ENCODE results near the gene PBX3. TPM values are rescaled to one million over a fixed set of nuclear protein-coding genes. Genes with fewer than 3 reads are reported as not detected.
"Not testable (repeated sequence)": the region's sequence is repeated elsewhere in the genome, so short reads cannot be mapped to it uniquely, and the experiment has no call there.

Gene PBX3
- total and polyA plus RNA-seq, 9 of the 15 experiments (the other 6 are each of a cell fraction or from before 2014, with no cell fraction given): 0.14 to 5.8 (median 0.92) TPM

DNA sequence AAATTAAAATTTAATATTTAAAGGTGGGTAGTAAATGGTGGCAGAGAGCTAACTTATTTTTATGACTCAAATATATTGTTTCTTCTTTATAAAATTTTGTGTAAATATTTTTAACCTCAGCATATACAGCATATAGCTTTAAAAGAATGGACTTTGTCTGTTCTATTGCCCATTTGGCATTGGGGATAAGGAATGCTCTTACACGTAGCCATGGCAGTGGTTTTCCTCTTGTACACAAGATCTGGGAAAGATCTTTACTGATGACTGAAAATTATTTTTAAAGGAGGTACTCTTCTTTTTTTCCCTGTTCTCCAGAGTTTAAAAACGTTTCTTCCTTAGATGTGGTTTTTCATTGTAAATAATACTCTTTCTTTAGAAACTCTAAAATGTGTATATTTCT, 75.0 kb downstream of the PBX3 start (continued):
- no peak for TF ChIP-seq ZNF589 (CRISPR knock-in tag; IDR thresholded peaks at IDR 0.05; ENCODE audit: low read depth)

DNA sequence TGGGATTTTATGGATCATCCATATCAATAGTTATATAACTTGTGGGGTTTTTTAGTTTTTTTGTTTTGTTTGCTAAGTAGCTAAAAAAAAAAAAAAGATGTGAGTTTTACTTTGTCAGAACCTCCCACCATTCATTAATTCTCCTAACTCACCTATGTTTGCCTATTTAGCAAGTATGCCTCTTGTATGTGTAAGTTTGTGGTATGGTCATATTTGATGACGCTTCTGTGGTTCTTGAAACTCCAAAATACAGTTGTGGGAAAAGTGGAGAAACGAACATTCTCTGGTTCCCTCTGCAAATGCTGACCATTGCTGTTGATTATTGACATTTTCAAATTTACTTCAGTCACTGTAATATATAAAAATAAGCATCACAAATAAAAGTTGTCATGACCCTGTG, 75.7 kb downstream of the PBX3 start:
- no peaks in the 10 kb centered on the region for H3K79me2 ChIP-seq (ENCODE audit: control insufficient read depth, insufficient read depth, low read length)
- no peak overlapping the region for H3K27ac ChIP-seq (ENCODE audit: extremely low read depth, low read depth, low read length)
- no TSS peak for BruUV-seq (replicated peaks)
- WGBS (ENCODE audit: insufficient coverage, low coverage, missing lambda C conversion rate): 0% methylated on average over 2 of the region's 2 CpGs
- no peak for ATAC-seq
- intact Hi-C loops (cut with micrococcal nuclease): loop anchor here (10.0 kb wide), 1 partner anchor 68 kb away; no protein-coding TSS in a partner anchor
- TF ChIP-seq CBX8 (IDR thresholded peaks at IDR 0.05; ENCODE audit: borderline replicate concordance, extremely low read depth, low read depth, low read length, poor library complexity, severe bottlenecking) (peak; percentile 69), GABPB1 (CRISPR knock-in tag; IDR thresholded peaks at IDR 0.05) (no peak)
- H4K20me1 ChIP-seq (replicated peaks; ENCODE audit: control insufficient read depth, insufficient read depth, low read length): no peaks in the 10 kb centered on the region
- ChIA-PET POLR2A (interaction anchor here (0.6 kb wide), 1 partner anchor 582 kb away, joined by 3 read pairs; the partner anchor contains the start of gene HSPA5), CTCF (ENCODE audit: low intra/inter-chr PET ratio) (no interaction called here)
- no peaks in the 10 kb centered on the region; a peak in 1 of 5 replicates for H3K27me3 ChIP-seq (ENCODE audit: control insufficient read depth in 2 of 2, insufficient read depth in 2 of 2, low read length in 2 of 2)
- no peak for DNase-seq (ENCODE audit: extremely low read depth in 1 of 4, low spot score in 3 of 4)
- no peak overlapping the region for H3K9ac ChIP-seq (ENCODE audit: insufficient read depth in 1 of 2, low read depth in 2 of 2, low read length in 2 of 2)
- no peak overlapping the region for H3K4me2 ChIP-seq (ENCODE audit: insufficient read depth, low read length)
- in situ Hi-C loops (cut with MboI): no loop called here
- no peaks in the 10 kb centered on the region for H3K36me3 ChIP-seq (ENCODE audit: control insufficient read depth, insufficient read depth, low read length)
- no peaks in the 10 kb centered on the region for H3K9me3 ChIP-seq (replicated peaks; ENCODE audit: control insufficient read depth, insufficient read depth, low read depth, low read length)
- H2AFZ ChIP-seq (ENCODE audit: low read depth, low read length): no peak overlapping the region
- H3K9me1 ChIP-seq (ENCODE audit: control insufficient read depth, insufficient read depth, low read length): no peaks in the 10 kb centered on the region
- H3K4me1 ChIP-seq (replicated peaks in 1 of 2; ENCODE audit: control insufficient read depth in 2 of 2, insufficient read depth in 2 of 2, low read length in 2 of 2): no peaks in the 10 kb centered on the region
- no peak for FAIRE-seq
- H3K4me3 ChIP-seq: no peak overlapping the region

DNA sequence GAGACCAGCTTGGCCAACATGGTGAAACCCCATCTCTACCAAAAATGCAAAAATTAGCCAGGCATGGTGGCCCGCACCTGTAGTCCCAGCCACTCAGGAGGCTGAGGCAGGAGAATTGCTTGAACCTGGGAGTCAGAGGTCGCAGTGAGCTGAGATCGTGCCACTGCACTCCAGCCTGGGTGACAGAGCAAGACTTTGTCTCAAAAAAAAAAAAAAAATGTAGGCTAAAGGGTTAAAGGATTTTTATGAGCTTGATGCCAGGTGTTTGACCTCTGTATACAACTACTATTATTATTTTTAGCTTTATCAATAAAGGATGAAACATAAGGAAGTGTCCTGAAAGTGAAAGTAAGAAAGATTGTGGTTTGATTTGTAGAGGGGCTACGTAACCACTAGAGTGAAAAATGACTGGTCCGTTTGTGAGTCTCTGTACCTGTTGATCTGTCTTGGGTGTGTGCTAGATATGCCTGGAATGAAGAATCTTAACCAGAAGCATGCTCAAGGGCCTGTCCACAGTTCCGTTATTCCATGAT, 76.8 kb downstream of the PBX3 start:
- H3K9ac ChIP-seq (ENCODE audit: insufficient read depth in 1 of 2, low read depth in 2 of 2, low read length in 2 of 2); H3K4me1 ChIP-seq (replicated peaks in 1 of 2; ENCODE audit: control insufficient read depth in 2 of 2, insufficient read depth in 2 of 2, low read length in 2 of 2); H3K9me3 ChIP-seq (replicated peaks; ENCODE audit: control insufficient read depth, insufficient read depth, low read depth, low read length); in situ Hi-C loops (cut with MboI); H3K27me3 ChIP-seq (ENCODE audit: control insufficient read depth in 2 of 2, insufficient read depth in 2 of 2, low read length in 2 of 2); BruUV-seq (replicated peaks); CTCF ChIA-PET (ENCODE audit: low intra/inter-chr PET ratio); H3K27ac ChIP-seq (ENCODE audit: extremely low read depth, low read depth, low read length); H4K20me1 ChIP-seq (replicated peaks; ENCODE audit: control insufficient read depth, insufficient read depth, low read length); FAIRE-seq; H3K9me1 ChIP-seq (ENCODE audit: control insufficient read depth, insufficient read depth, low read length); H3K36me3 ChIP-seq (ENCODE audit: control insufficient read depth, insufficient read depth, low read length); H3K79me2 ChIP-seq (ENCODE audit: control insufficient read depth, insufficient read depth, low read length); DNase-seq (ENCODE audit: extremely low read depth in 1 of 4, low spot score in 3 of 4): not testable (repeated sequence)
- ATAC-seq: peak; percentile 55; the same call in 1 of the 3 replicates
- 0% methylated on average over 5 of the region's 6 CpGs for WGBS (ENCODE audit: insufficient coverage, low coverage, missing lambda C conversion rate)
- peak overlapping the region; percentile 6; the same call in 1 of the 2 replicates for H3K4me3 ChIP-seq
- peak overlapping the region; percentile 25; the same call in 1 of the 2 replicates for H2AFZ ChIP-seq (ENCODE audit: low read depth, low read length)
- intact Hi-C loops (cut with micrococcal nuclease): loop anchor here (10.0 kb wide), 1 partner anchor 69 kb away; no protein-coding TSS in a partner anchor
- POLR2A ChIA-PET: interaction anchor here (0.6 to 0.7 kb wide), 2 partner anchors 18 to 201 kb away, joined by 3 read pairs; no protein-coding TSS in a partner anchor
- H3K4me2 ChIP-seq (ENCODE audit: insufficient read depth, low read length): peak overlapping the region; percentile 57
